GM12872 (cell line): Measurements from ENCODE around the gene PKNOX2.

Experiments
- TF ChIP-seq, protein P1 (sequence below): IDR thresholded peaks from 3 replicates; pipeline ENCODE4 v1.5.1; 2011; ENCODE audit warnings: low read depth, mild to moderate bottlenecking, low read length, moderate library complexity; ENCODE audit not compliant: insufficient read depth

Gene PKNOX2

DNA sequence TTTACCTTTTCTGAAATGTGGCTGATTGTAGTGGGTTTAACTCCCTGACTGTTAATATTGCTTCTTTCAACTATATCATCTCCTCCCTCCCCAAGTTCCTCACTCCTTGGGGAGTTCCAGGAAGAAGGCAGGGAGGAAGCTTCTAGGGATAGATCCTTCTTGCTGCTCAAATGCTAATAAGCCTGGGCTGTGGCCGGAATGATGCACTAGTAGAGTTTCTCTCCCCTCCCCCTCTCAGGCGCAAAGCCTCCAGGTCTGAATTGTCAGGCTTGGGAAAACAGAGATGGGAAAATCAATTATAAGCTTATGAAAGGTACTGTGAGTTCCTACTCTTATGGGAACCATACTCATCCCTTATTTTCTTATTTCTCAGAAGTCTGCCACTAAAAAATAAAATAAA, 300.7 kb downstream of the PKNOX2 start:
- TF ChIP-seq, protein P1, sequence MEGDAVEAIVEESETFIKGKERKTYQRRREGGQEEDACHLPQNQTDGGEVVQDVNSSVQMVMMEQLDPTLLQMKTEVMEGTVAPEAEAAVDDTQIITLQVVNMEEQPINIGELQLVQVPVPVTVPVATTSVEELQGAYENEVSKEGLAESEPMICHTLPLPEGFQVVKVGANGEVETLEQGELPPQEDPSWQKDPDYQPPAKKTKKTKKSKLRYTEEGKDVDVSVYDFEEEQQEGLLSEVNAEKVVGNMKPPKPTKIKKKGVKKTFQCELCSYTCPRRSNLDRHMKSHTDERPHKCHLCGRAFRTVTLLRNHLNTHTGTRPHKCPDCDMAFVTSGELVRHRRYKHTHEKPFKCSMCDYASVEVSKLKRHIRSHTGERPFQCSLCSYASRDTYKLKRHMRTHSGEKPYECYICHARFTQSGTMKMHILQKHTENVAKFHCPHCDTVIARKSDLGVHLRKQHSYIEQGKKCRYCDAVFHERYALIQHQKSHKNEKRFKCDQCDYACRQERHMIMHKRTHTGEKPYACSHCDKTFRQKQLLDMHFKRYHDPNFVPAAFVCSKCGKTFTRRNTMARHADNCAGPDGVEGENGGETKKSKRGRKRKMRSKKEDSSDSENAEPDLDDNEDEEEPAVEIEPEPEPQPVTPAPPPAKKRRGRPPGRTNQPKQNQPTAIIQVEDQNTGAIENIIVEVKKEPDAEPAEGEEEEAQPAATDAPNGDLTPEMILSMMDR = no peak

DNA sequence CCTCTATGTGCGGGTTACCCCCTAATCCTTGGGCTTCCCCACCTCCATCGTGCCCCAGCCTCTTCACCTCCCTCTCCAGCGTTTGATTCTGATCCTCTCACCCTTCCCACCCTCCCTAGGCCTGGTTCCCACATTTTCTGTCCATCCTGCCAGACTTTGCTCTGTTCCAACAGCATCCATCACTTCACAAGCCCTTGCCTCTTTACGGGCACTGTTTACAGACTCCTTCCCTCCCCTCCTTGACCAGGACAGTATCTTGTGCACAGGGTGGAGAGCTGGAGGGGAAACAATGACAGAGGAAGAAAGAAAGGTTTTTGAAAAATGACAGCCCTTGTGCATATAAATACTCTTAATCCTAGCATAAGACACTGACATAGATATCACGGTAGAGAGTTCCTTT, 301.1 kb downstream of the PKNOX2 start:
- TF ChIP-seq, protein P1 = no peak

DNA sequence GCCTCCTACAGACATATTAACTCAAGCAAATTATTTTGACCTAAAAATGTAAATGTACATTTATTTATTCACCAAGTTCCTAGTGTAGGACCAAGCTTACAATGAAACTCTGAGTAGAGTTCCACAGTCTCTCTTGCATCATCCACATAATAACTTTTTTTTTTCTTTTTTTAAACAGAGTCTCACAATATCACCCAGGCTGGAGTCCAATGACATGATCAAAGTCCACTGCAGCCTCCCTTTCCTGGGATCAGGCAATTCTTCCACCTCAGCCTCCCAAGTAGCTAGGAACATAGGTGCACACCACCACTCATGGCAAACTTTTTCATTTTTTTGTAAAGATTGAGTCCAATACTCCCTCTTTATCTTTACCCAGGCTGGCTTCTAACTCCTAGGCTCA, 303.5 kb downstream of the PKNOX2 start:
- TF ChIP-seq, protein P1 = no peak

DNA sequence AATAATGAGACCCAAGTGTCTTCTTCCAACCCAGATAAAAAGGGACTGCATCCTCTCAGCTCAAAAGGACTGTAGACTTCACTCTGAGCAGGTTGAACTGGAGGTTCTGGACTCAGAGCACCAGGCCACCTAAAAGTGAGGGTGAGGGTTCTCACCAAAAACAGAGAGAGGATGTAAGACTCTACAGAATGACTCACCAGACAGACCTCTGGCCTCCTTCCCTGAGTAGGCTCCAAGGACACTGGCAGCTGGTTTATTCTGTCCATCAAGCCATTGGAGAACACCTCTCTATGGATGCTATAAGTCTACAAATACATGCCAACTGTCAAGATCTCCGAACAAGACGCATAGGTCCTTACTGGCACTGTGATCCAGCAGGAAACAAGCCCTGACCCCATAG, 304.3 kb downstream of the PKNOX2 start:
- TF ChIP-seq, protein P1 = no peak

DNA sequence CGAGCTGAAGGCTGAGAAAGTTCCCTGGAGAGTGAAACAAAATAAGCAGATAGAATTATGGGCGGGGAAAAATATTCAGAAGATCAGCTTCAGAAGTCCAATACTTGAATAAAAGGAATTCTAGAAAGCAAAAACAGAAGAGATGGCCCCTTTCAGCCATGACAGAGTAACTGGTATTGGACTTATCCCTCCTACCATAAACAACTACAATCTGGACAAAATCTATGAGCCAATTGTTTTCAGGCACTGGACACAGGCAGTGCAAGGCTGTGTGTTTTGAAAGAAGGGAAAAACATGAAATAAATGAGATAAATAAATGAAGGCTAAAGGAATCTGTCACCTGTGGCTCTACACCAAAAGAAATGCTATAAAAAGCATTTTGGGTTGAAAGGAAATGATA, 305.8 kb downstream of the PKNOX2 start:
- TF ChIP-seq, protein P1 = no peak

DNA sequence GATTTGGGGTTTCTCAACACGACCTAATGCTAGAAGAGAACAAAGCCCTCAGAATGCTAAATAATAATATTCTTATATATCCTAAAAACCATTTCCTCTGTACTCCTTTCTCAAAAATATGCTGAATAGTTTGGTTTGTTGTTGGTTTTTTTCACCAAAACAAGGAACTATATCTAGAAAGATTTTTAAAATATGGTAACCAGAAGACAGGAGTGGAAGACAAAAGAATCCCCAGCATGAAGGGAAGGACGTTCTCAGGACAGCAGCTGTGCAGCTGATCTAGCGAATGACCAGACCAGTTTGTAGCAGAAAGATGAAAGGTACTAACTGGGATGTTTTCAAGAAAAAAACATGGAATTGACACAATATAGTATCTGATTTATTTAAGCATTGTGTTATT, 312.2 kb downstream of the PKNOX2 start:
- TF ChIP-seq, protein P1 = no peak

DNA sequence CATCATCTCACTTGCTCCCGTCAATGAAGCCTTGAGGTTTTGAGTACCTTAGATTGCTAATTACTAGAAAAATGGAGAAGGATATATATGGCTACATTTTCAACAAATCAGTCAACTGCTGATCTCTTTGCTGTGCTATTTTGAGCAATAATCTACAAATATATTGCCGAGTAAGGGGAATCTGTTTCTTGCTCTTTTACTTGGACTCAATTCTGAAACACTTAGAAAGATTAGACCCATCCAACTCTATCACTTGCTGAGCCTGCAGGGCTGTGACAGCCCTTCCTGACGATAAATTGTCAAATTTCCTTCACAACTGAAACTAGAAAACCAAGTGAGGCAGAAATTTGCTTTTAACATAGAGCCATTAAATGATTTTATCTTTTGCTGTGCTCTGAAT, 314.6 kb downstream of the PKNOX2 start:
- TF ChIP-seq, protein P1 = no peak

DNA sequence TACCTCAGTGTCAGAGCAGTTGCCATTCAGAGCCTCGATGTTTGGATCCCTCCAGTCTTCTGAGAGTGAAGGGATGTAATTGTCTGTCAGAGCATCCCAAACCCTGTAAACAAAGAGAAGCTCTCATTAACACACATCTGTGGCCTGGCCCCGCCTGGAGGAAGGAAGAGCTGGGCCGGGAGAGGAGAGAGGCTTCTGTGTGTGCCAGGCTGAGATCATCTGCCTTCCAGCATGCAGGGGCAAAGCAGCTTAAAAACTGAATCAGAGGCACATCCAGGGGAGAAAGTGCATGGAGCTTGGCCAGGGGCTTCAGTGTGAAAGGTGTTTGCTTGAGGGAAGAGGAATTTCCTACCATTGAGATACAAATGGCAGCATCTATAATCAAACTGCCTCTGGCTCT, 317.0 kb downstream of the PKNOX2 start:
- TF ChIP-seq, protein P1 = no peak
